GM10266 (cell line): ENCODE results near the gene CD68.

Experiments used
- DNase-seq: peaks from one replicate; pipeline ENCODE4 v3.0.0; 2012; ENCODE audit errors: extremely low spot score
- CTCF ChIP-seq: IDR thresholded peaks from 2 replicates; pipeline ENCODE4 v1.5.1; 2012; ENCODE audit warnings: mild to moderate bottlenecking, low read depth; ENCODE audit not compliant: control insufficient read depth, insufficient read depth; ENCODE audit errors: missing control alignments

The CD68 gene

GRCh38 chr17:7626307-7626706 lies 46.9 kb downstream of the CD68 start:
- no peak for TF ChIP-seq CTCF
- DNase-seq, result no peak

GRCh38 chr17:7626956-7627249 lies 47.5 kb downstream of the CD68 start:
- DNase-seq, result no peak
- TF ChIP-seq CTCF, result no peak

GRCh38 chr17:7627250-7628121 lies 48.0 kb downstream of the CD68 start, which contains the start of gene SAT2:
Gene SAT2, minus strand, starts transcription at chr17:7627821. Its CDS starts 186 bp downstream, at chr17:7627635.
- peak; percentile 96 for DNase-seq

GRCh38 chr17:7629939-7630571 lies 50.6 kb downstream of the CD68 start, which contains the start of gene SHBG:
Gene SHBG, plus strand, starts transcription at chr17:7630135. Its CDS starts 38 bp downstream, at chr17:7630173.
- TF ChIP-seq CTCF, result no peak
- DNase-seq, result no peak

More at GRCh38 chr17:7627250-7628121, 48.0 kb downstream of the CD68 start, which contains the start of gene SAT2:
- TF ChIP-seq CTCF, result no peak
